B cell (primary cell): ENCODE data around the gene CAMK1D. TPM values are rescaled to one million over a fixed set of nuclear protein-coding genes. Genes with fewer than 3 reads are reported as not detected.

Experiments used
- ATAC-seq: fragments of 200-7000 bp; cut with Tn5 transposase; one replicate; pipeline ENCODE4 v1.10.0; 2021; ENCODE audit warnings: low read depth, mild to moderate bottlenecking, moderate number of reproducible peaks, moderate library complexity
- CTCF ChIA-PET: fragments of 350-600 bp; sonication (Branson Sonifier 250); formaldehyde crosslinking; loops from one replicate; lab custom pipeline; 2021; ENCODE audit warnings: antibody characterized with exemption, inconsistent platforms; lab: Charles Lee
- POLR2A ChIA-PET: fragments of 350-600 bp; sonication (Branson Sonifier 250); formaldehyde crosslinking; loops from one replicate; lab custom pipeline; 2021; ENCODE audit warnings: antibody characterized with exemption; lab: Charles Lee
- DNase-seq: peaks from one replicate; pipeline ENCODE4 v3.0.0; 2013
- H2AFZ ChIP-seq: 2 replicates; pipeline ENCODE4 v1.6.1; 2012; ENCODE audit warnings: mild to moderate bottlenecking, low read depth, low read length; ENCODE audit not compliant: insufficient read depth, poor library complexity, severe bottlenecking
- H3K27ac ChIP-seq, 2 donors: 1 replicate in 1 of 2; 2 replicates in 1 of 2; pipeline ENCODE4 v1.5.1; 2012 to 2013; ENCODE audit warnings: low read length in 2 of 2, mild to moderate bottlenecking in 2 of 2, moderate library complexity in 1 of 2
- H3K27me3 ChIP-seq, 4 experiments: fragments of 200-600 bp in 1 of 4; sonication (generic) in 1 of 4; replicated peaks in 1 of 4; 1 replicate in 2 of 4; 2 replicates in 2 of 4; pipeline versions ENCODE4 v1.6.1 to v1.7.0; 2013 to 2016; ENCODE audit warnings: low read length in 3 of 4, mild to moderate bottlenecking in 2 of 4, mixed read lengths in 1 of 4, moderate library complexity in 1 of 4; ENCODE audit not compliant: insufficient read depth in 4 of 4, control insufficient read depth in 3 of 4; ENCODE audit errors: control extremely low read depth in 1 of 4
- H3K36me3 ChIP-seq, 2 experiments: replicated peaks in 1 of 2; 1 replicate in 1 of 2; 2 replicates in 1 of 2; pipeline versions ENCODE4 v1.6.1 to v1.7.1; 2013; ENCODE audit warnings: low read length in 1 of 2; ENCODE audit not compliant: insufficient read depth in 2 of 2, control insufficient read depth in 1 of 2; ENCODE audit errors: control extremely low read depth in 1 of 2, extremely low read depth in 1 of 2
- H3K4me1 ChIP-seq, 2 donors: fragments of 200-600 bp in 1 of 2; sonication (generic) in 1 of 2; 1 replicate in 1 of 2; 2 replicates in 1 of 2; pipeline versions ENCODE4 v1.5.1 to v1.6.1; 2013 to 2017; ENCODE audit warnings: low read length in 2 of 2; ENCODE audit not compliant: control insufficient read depth in 2 of 2, insufficient read depth in 2 of 2
- H3K4me2 ChIP-seq: replicated peaks from 2 replicates; pipeline ENCODE3; 2012; ENCODE audit warnings: mild to moderate bottlenecking, low read depth, low read length; ENCODE audit not compliant: poor library complexity, severe bottlenecking
- H3K4me3 ChIP-seq, 5 experiments: fragments of 200-600 bp in 1 of 5; sonication (generic) in 1 of 5; 1 replicate in 3 of 5; 2 replicates in 2 of 5; pipeline versions ENCODE4 v1.5.1 to v1.7.0; 2011 to 2016; ENCODE audit warnings: low read length in 4 of 5, mild to moderate bottlenecking in 4 of 5, low read depth in 2 of 5, control low read depth in 1 of 5, moderate library complexity in 1 of 5; ENCODE audit not compliant: insufficient read depth in 1 of 5; ENCODE audit errors: control extremely low read depth in 1 of 5, extremely low read depth in 1 of 5
- H3K79me2 ChIP-seq: fragments of 200-600 bp; sonication (generic); one replicate; pipeline ENCODE4 v1.6.0; 2016; ENCODE audit warnings: low read length; ENCODE audit not compliant: control insufficient read depth, insufficient read depth
- H3K9ac ChIP-seq: fragments of 200-600 bp; sonication (generic); 2 replicates; pipeline ENCODE4 v1.6.1; 2017; ENCODE audit warnings: mild to moderate bottlenecking, low read length, moderate library complexity
- H3K9me3 ChIP-seq, 3 donors: one replicate each; pipeline versions ENCODE4 v1.6.1 to v1.7.1; 2013; ENCODE audit warnings: low read length in 2 of 3; ENCODE audit not compliant: control insufficient read depth in 2 of 3, insufficient read depth in 1 of 3; ENCODE audit errors: control extremely low read depth in 1 of 3
- H4K20me1 ChIP-seq: 2 replicates; pipeline ENCODE4 v1.6.0; 2012; ENCODE audit warnings: mild to moderate bottlenecking, low read length; ENCODE audit not compliant: insufficient read depth, control insufficient read depth, poor library complexity, severe bottlenecking
- H3K27ac Mint-ChIP-seq: one replicate; pipeline ENCODE4 v1.8.0; 2021; ENCODE audit warnings: mixed read lengths
- H3K27me3 Mint-ChIP-seq: one replicate; pipeline ENCODE4 v1.8.0; 2021; ENCODE audit warnings: mixed read lengths
- H3K4me1 Mint-ChIP-seq: one replicate; pipeline ENCODE4 v1.8.0; 2021; ENCODE audit warnings: mixed read lengths
- H3K4me3 Mint-ChIP-seq: one replicate; pipeline ENCODE4 v1.8.0; 2021; ENCODE audit warnings: mixed read lengths
- H3K9me3 Mint-ChIP-seq: one replicate; pipeline ENCODE4 v1.8.0; 2022; ENCODE audit warnings: mixed read lengths; ENCODE audit not compliant: insufficient read depth
- CTCF ChIP-seq: fragments of 200-600 bp; IDR thresholded peaks from one replicate; pipeline ENCODE4 v1.8.0; 2022; ENCODE audit warnings: antibody characterized with exemption, mild to moderate bottlenecking
- EZH2 ChIP-seq: IDR thresholded peaks from 2 replicates; pipeline ENCODE4 v1.6.1; 2012; ENCODE audit warnings: borderline replicate concordance, low read depth, mild to moderate bottlenecking, moderate library complexity, low read length; ENCODE audit not compliant: insufficient read depth, poor library complexity, severe bottlenecking
- WGBS: methylation state at CpG from one replicate; pipeline ENCODE4 v1.1.5; 2013; ENCODE audit warnings: missing lambda C conversion rate; ENCODE audit not compliant: insufficient coverage; 5-methylcytosine and 5-hydroxymethylcytosine counted together
- intact Hi-C: fragments of 100-400 bp; cut with micrococcal nuclease; formaldehyde crosslinking; loops from one replicate; pipeline ENCODE4 v1.10.0; 2022
- polyA plus RNA-seq: library from polyadenylated mRNA; depleted of rRNA; stranded (reverse); fragments of >200 nt; gene quantifications from 2 replicates; pipeline ENCODE4 v1.2.3, GENCODE V29; 2012
- total RNA-seq, 2 donors: library from RNA; stranded (reverse); fragments of 120-200 nt in 1 of 2; gene quantifications; 1 replicate in 1 of 2; 2 replicates in 1 of 2; pipeline versions ENCODE4 v1.2.3 to v1.2.4, GENCODE V29; 2013 to 2022

The CAMK1D gene
- total and polyA plus RNA-seq, 2 donors (not counting 1 experiment from before 2014, with no cell fraction given) = 34.1 to 69.7 TPM

- Histone ChIP-seq H3K4me1 (peaks cover 4 to 7% of the 10 kb centered on the region in 2 donors), H2AFZ (no peak overlapping the region), H3K9me3 (peaks cover 0 to 14% (median 6%) of the 10 kb centered on the region in 3 donors), H3K27ac (no peak overlapping the region), H3K36me3 (peaks cover 0 to 29% of the 10 kb centered on the region in 2 experiments), H3K9ac (no peak overlapping the region), H3K79me2 (peaks cover 92% of the 10 kb centered on the region), H4K20me1 (peaks cover 59% of the 10 kb centered on the region), H3K27me3 (no peaks in the 10 kb centered on the region), H3K4me2 (no peak overlapping the region), H3K4me3 (no peak overlapping the region)
- H3K4me1 Mint-ChIP-seq = peaks cover 31% of the 10 kb centered on the region
- ChIA-PET POLR2A (no interaction called here), CTCF (no interaction called here)
- TF ChIP-seq CTCF (no peak), EZH2 (no peak)
- DNase-seq = no peak
- no peak for ATAC-seq
- H3K9me3 Mint-ChIP-seq = peaks cover 4% of the 10 kb centered on the region
- WGBS = 98% methylated on average over 5 of the region's 7 CpGs
- H3K4me3 Mint-ChIP-seq = no peak overlapping the region
- intact Hi-C loops = no loop called here
- no peak overlapping the region for H3K27ac Mint-ChIP-seq
- H3K27me3 Mint-ChIP-seq = no peaks in the 10 kb centered on the region
These were observed 228.3 kb downstream of the CAMK1D start for GRCh38 chr10:12577610-12578009.

- Histone ChIP-seq H3K79me2 (peaks cover 97% of the 10 kb centered on the region), H3K9me3 (peaks cover 0 to 16% (median 10%) of the 10 kb centered on the region in 3 donors), H3K9ac (no peak overlapping the region), H3K27me3 (no peaks in the 10 kb centered on the region), H3K4me1 (peaks cover 4 to 7% of the 10 kb centered on the region in 2 donors), H4K20me1 (peaks cover 81% of the 10 kb centered on the region), H2AFZ (no peak overlapping the region), H3K4me2 (no peak overlapping the region), H3K36me3 (peaks cover 0 to 23% of the 10 kb centered on the region in 2 experiments), H3K27ac (no peak overlapping the region), H3K4me3 (no peak overlapping the region)
- POLR2A ChIA-PET = interaction anchor here (0.7 kb wide), 2 partner anchors 32 to 110 kb away, joined by 7 to 17 read pairs; no protein-coding TSS in a partner anchor
- TF ChIP-seq CTCF (no peak), EZH2 (no peak)
- Mint-ChIP-seq H3K27ac (no peak overlapping the region), H3K4me1 (peaks cover 34% of the 10 kb centered on the region), H3K4me3 (no peak overlapping the region), H3K9me3 (peaks cover 10% of the 10 kb centered on the region), H3K27me3 (no peaks in the 10 kb centered on the region)
- ATAC-seq = no peak
- 80% methylated on average over 1 of the region's 7 CpGs for WGBS
- CTCF ChIA-PET = interaction anchor here (0.6 to 1.6 kb wide), 3 partner anchors 40 to 237 kb away, joined by 3 to 4 read pairs (median 4); no protein-coding TSS in a partner anchor
- intact Hi-C loops = no loop called here
- no peak for DNase-seq
These were observed 230.9 kb downstream of the CAMK1D start for GRCh38 chr10:12579954-12580858.
